DMS114 treated with DMSO at 0.1 percent for 48 hours (cell line): ENCODE measurements around the gene KRTAP9-6.
"Not testable (repeated sequence)": the region's sequence is repeated elsewhere in the genome, so short reads cannot be mapped to it uniquely, and the experiment has no call there.

Source experiments
- DNase-seq: peaks from one replicate; lab custom pipeline; 2025; ENCODE audit not compliant: unreplicated experiment; lab: John Stamatoyannopoulos, UW

Gene KRTAP9-6

GRCh38 chr17:41265078-41265477, at the start of gene KRTAP9-6:
TSS of gene KRTAP9-6 (plus strand) at chr17:41265378. CDS start at chr17:41265378, 0 bp downstream.
- no peak for DNase-seq

- no peak for DNase-seq
Measured at GRCh38 chr17:41215681-41216080, 49.5 kb upstream of the KRTAP9-6 start.

- no peak for DNase-seq
Measured at GRCh38 chr17:41223821-41224220, 41.4 kb upstream of the KRTAP9-6 start.

GRCh38 chr17:41226051-41226450, 39.1 kb upstream of the KRTAP9-6 start:
- no peak for DNase-seq

- DNase-seq = not testable (repeated sequence)
Measured at GRCh38 chr17:41226598-41227095, 38.5 kb upstream of the KRTAP9-6 start, which contains the start of gene KRTAP9-2. TSS of gene KRTAP9-2 (plus strand) at chr17:41226648. CDS start at chr17:41226655, 7 bp downstream.

GRCh38 chr17:41230094-41230493, 35.1 kb upstream of the KRTAP9-6 start:
- no peak for DNase-seq

GRCh38 chr17:41231731-41232130, 33.4 kb upstream of the KRTAP9-6 start:
- no peak for DNase-seq

- not testable (repeated sequence) for DNase-seq
Measured at GRCh38 chr17:41232399-41233105, 32.6 kb upstream of the KRTAP9-6 start, which contains the start of gene KRTAP9-3. TSS of gene KRTAP9-3 (plus strand) at chr17:41232449. CDS start at chr17:41232502, 53 bp downstream.

- not testable (repeated sequence) for DNase-seq
Measured at GRCh38 chr17:41237116-41237515, 28.1 kb upstream of the KRTAP9-6 start.

GRCh38 chr17:41237949-41238437, 27.2 kb upstream of the KRTAP9-6 start, which contains the start of gene KRTAP9-8:
TSS of gene KRTAP9-8 (plus strand) at chr17:41237999. CDS start at chr17:41238052, 53 bp downstream.
- not testable (repeated sequence) for DNase-seq

- DNase-seq = not testable (repeated sequence)
Measured at GRCh38 chr17:41246995-41247787, 18.0 kb upstream of the KRTAP9-6 start.

GRCh38 chr17:41249637-41250240, 15.4 kb upstream of the KRTAP9-6 start, which contains the start of gene KRTAP9-4:
TSS of gene KRTAP9-4 (plus strand) at chr17:41249687. CDS start at chr17:41249721, 34 bp downstream.
- DNase-seq = not testable (repeated sequence)

GRCh38 chr17:41251261-41251660, 13.9 kb upstream of the KRTAP9-6 start:
- DNase-seq = no peak

GRCh38 chr17:41254861-41255260, 10.3 kb upstream of the KRTAP9-6 start:
- DNase-seq = no peak

- DNase-seq = not testable (repeated sequence)
Measured at GRCh38 chr17:41255381-41256290, 9.5 kb upstream of the KRTAP9-6 start, which contains the start of gene KRTAP9-9. TSS of gene KRTAP9-9 (plus strand) at chr17:41255384.

GRCh38 chr17:41256291-41256685, 8.9 kb upstream of the KRTAP9-6 start:
- DNase-seq = no peak

GRCh38 chr17:41258406-41258805, 6.8 kb upstream of the KRTAP9-6 start:
- no peak for DNase-seq

- no peak for DNase-seq
Measured at GRCh38 chr17:41263212-41263611, 2.0 kb upstream of the KRTAP9-6 start.

- DNase-seq = no peak
Measured at GRCh38 chr17:41264599-41264998, 579 bp upstream of the KRTAP9-6 start.

GRCh38 chr17:41267711-41268110, 2.5 kb downstream of the KRTAP9-6 start:
- DNase-seq = no peak
